ENCODE data around the gene USP2. TPM values are rescaled to one million over a fixed set of nuclear protein-coding genes. Genes with fewer than 3 reads are reported as not detected.

The USP2 gene
- total and polyA plus RNA-seq, 2 of the 4 experiments (the other 2 are of a cell fraction) = 0.18 to 0.79 TPM

- Histone ChIP-seq H3K36me3 (ENCODE audit: control insufficient read depth, insufficient read depth, low read length) (no peaks in the 10 kb centered on the region), H3K9me3 (ENCODE audit: control insufficient read depth, insufficient read depth, low read length) (no peaks in the 10 kb centered on the region), H3K23ac (ENCODE audit: low read depth, low read length) (peak overlapping the region; percentile 81), H3K56ac (ENCODE audit: extremely low read depth, insufficient read depth, low read length) (no peak overlapping the region), H3K27ac (ENCODE audit: insufficient read depth, low read length) (no peak overlapping the region), H4K5ac (ENCODE audit: low read depth, low read length) (no peak overlapping the region), H4K91ac (ENCODE audit: insufficient read depth, low read depth, low read length) (no peak overlapping the region), H4K20me1 (ENCODE audit: insufficient read depth, low read length) (peaks cover 7% of the 10 kb centered on the region; the same call in 1 of the 2 replicates), H3K9ac (ENCODE audit: low read depth, low read length) (peak overlapping the region; percentile 5; the same call in 1 of the 2 replicates), H2AFZ (replicated peaks; ENCODE audit: low read length, poor library complexity) (peak overlapping the region; percentile 99), H3K14ac (replicated peaks; ENCODE audit: low read depth, low read length) (peak overlapping the region; percentile 62; the same call in 1 of the 2 replicates), H3K4me1 (ENCODE audit: control insufficient read depth, insufficient read depth, low read length) (peaks cover 3% of the 10 kb centered on the region), H4K8ac (ENCODE audit: low read depth in 2 of 2, low read length in 2 of 2) (peak overlapping the region in 1 of 2 experiments; percentile 60; a peak in 1 of 4 replicates), H3K4me2 (ENCODE audit: low read depth, low read length) (peak overlapping the region; percentile 76), H3K18ac (ENCODE audit: low read depth, low read length) (no peak overlapping the region), H3K27me3 (ENCODE audit: control insufficient read depth, insufficient read depth, low read length) (0 out of 2 replicates have a peak, but pooled peaks cover 4% of the 10 kb centered on the region), H2AK9ac (replicated peaks; ENCODE audit: low read depth, low read length, poor library complexity) (peak overlapping the region; percentile 84), H2BK15ac (ENCODE audit: low read depth, low read length) (no peak overlapping the region), H3K4ac (ENCODE audit: low read depth, low read length) (peak overlapping the region; percentile 36), H3K4me3 (ENCODE audit: insufficient read depth, low read depth, low read length) (peak overlapping the region; percentile 46), H2BK120ac (ENCODE audit: low read depth, low read length) (peak overlapping the region; percentile 32; the same call in 1 of the 2 replicates), H2BK5ac (ENCODE audit: low read depth, low read length, poor library complexity, severe bottlenecking) (no peak overlapping the region), H3K79me1 (ENCODE audit: low read depth in 1 of 2, low read length in 2 of 2) (no peaks in the 10 kb centered on the region), H3K9me1 (ENCODE audit: insufficient read depth, low read length) (peaks cover 3% of the 10 kb centered on the region; the same call in 1 of the 2 replicates), H2BK20ac (ENCODE audit: low read depth, low read length) (no peak overlapping the region), H2AK5ac (ENCODE audit: low read depth, low read length) (no peak overlapping the region)
- peak; percentile 66 for DNase-seq
- ChIA-PET CTCF (interaction anchor here (0.5 to 2.9 kb wide), 27 partner anchors 8 to 830 kb away, joined by 3 to 32 read pairs (median 4); partner anchors contain the start of genes C1QTNF5 and USP2), POLR2A (ENCODE audit: unreplicated experiment) (interaction anchor here (0.7 to 1.2 kb wide), 3 partner anchors 19 to 983 kb away, joined by 3 to 6 read pairs (median 3); no protein-coding TSS in a partner anchor)
- peak; percentile 64; the same call in 1 of the 2 replicates for TF ChIP-seq MAZ (IDR thresholded peaks at IDR 0.05; ENCODE audit: borderline replicate concordance, low read depth, low read length)
- TF ChIP-seq CEBPB (IDR thresholded peaks at IDR 0.05; ENCODE audit: low read depth, low read length) = no peak
- TF ChIP-seq RAD21 (IDR thresholded peaks at IDR 0.05; ENCODE audit: low read length) = peak; percentile 79
- 0 out of 2 replicates have a peak, but pooled peaks have one; percentile 5 for TF ChIP-seq BHLHE40 (IDR thresholded peaks at IDR 0.05; ENCODE audit: low read depth, low read length)
- TF ChIP-seq SMC3 (IDR thresholded peaks at IDR 0.05; ENCODE audit: low read depth, low read length) = peak; percentile 75
- no peak for TF ChIP-seq RFX5 (IDR thresholded peaks at IDR 0.05; ENCODE audit: low read depth, low read length)
- TF ChIP-seq MAFK (IDR thresholded peaks at IDR 0.05; ENCODE audit: low read depth, low read length) = no peak
- TF ChIP-seq CTCF (conservative IDR thresholded peaks at IDR 0.05; ENCODE audit: low read depth, low read length) = peak; percentile 90
- TF ChIP-seq, protein P1, sequence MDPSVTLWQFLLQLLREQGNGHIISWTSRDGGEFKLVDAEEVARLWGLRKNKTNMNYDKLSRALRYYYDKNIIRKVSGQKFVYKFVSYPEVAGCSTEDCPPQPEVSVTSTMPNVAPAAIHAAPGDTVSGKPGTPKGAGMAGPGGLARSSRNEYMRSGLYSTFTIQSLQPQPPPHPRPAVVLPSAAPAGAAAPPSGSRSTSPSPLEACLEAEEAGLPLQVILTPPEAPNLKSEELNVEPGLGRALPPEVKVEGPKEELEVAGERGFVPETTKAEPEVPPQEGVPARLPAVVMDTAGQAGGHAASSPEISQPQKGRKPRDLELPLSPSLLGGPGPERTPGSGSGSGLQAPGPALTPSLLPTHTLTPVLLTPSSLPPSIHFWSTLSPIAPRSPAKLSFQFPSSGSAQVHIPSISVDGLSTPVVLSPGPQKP (IDR thresholded peaks at IDR 0.05; ENCODE audit: borderline replicate concordance, low read depth, low read length) = no peak
- dilution Hi-C loops (cut with HindIII; ENCODE audit: low sequenced_read_pairs, unreplicated experiment) (no loop called here), intact Hi-C loops (cut with micrococcal nuclease) (loop anchor here (1.0 kb wide), 2 partner anchors 18 to 118 kb away; no protein-coding TSS in a partner anchor), in situ Hi-C loops (cut with MboI; ENCODE audit: low sequenced_read_pairs) (loop anchor here (5.0 to 25.0 kb wide), 2 partner anchors 116 to 756 kb away; no protein-coding TSS in a partner anchor)
- WGBS, 2 experiments (ENCODE audit: extremely low coverage in 2 of 2, insufficient read length in 1 of 2) = 0% methylated on average over 4 of the region's 54 CpGs; no CpG with 5 or more reads in 1 of the 2 experiments
- BruUV-seq (replicated peaks) = no TSS peak
- ATAC-seq (ENCODE audit: low read depth) = peak; percentile 87
Measured at GRCh38 chr11:119356349-119357031, 25.0 kb downstream of the USP2 start.

All from IMR-90 (cell line).